ENCODE measurements around the gene SPECC1. TPM values are rescaled to one million over a fixed set of nuclear protein-coding genes. Genes with fewer than 3 reads are reported as not detected.

SPECC1 gene
- polyA plus RNA-seq, 1 of the 3 experiments (the other 2 are of a cell fraction), result 11.2 TPM

GRCh38 chr17:20063665-20064648 is 54.8 kb downstream of the SPECC1 start (continued):
- TF ChIP-seq GABPA (IDR thresholded peaks at IDR 0.05; ENCODE audit: low read depth), result no peak
- TF ChIP-seq NFIC (IDR thresholded peaks at IDR 0.05; ENCODE audit: borderline replicate concordance), result peak; percentile 84
- no peak for TF ChIP-seq RCOR1 (IDR thresholded peaks at IDR 0.05; ENCODE audit: low read length)

- H3K9me3 ChIP-seq, result no peaks in the 10 kb centered on the region
- 4% methylated on average over 4 of the region's 4 CpGs for WGBS (ENCODE audit: low lambda C conversion rate)
- H3K27ac ChIP-seq (ENCODE audit: low read depth in 2 of 2, low read length in 1 of 2), result peak overlapping the region in 1 of 2 experiments; percentile 55; a peak in 3 of 4 replicates
- no peaks in the 10 kb centered on the region for H3K9me2 ChIP-seq
- H4K20me1 ChIP-seq (ENCODE audit: insufficient read depth), result no peaks in the 10 kb centered on the region
- no peak overlapping the region for H3K4me3 ChIP-seq (ENCODE audit: low read depth in 2 of 2, low read length in 1 of 2)
- ChIA-PET POLR2A (no interaction called here), CTCF (interaction anchor here (0.9 to 1.5 kb wide), 3 partner anchors 11 to 56 kb away, joined by 3 read pairs; no protein-coding TSS in a partner anchor)
- H2AFZ ChIP-seq (ENCODE audit: low read depth), result no peak overlapping the region; the same call in 1 of the 2 replicates
- H3F3A ChIP-seq (replicated peaks; ENCODE audit: insufficient read depth), result peaks cover 36% of the 10 kb centered on the region
- no peaks in the 10 kb centered on the region for H3K36me3 ChIP-seq (replicated peaks in 1 of 2; ENCODE audit: control insufficient read depth in 1 of 2, insufficient read depth in 2 of 2, low read length in 1 of 2)
- peak overlapping the region; percentile 67 for H3K4me2 ChIP-seq
- DNase-seq, result no peak
- no peak overlapping the region for H3K9ac ChIP-seq
- H3K79me2 ChIP-seq (ENCODE audit: insufficient read depth), result no peaks in the 10 kb centered on the region
- peaks cover 3 to 26% of the 10 kb centered on the region in 2 experiments; a peak in 3 of 4 replicates for H3K4me1 ChIP-seq (ENCODE audit: control insufficient read depth in 1 of 2, insufficient read depth in 2 of 2, low read depth in 1 of 2, low read length in 1 of 2)
- H3K27me3 ChIP-seq (ENCODE audit: insufficient read depth), result no peaks in the 10 kb centered on the region
- no peak for TF ChIP-seq EZH2phosphoT487 (IDR thresholded peaks at IDR 0.05; ENCODE audit: borderline replicate concordance, low read depth)
- TF ChIP-seq MAX (IDR thresholded peaks at IDR 0.05; ENCODE audit: low read depth), result peak; percentile 63; the same call in 1 of the 2 replicates
- no peak for TF ChIP-seq RFX5 (IDR thresholded peaks at IDR 0.05; ENCODE audit: low read length)
- no peak for TF ChIP-seq TAF1 (IDR thresholded peaks at IDR 0.05; ENCODE audit: borderline replicate concordance, low read depth, low read length)
- peak; percentile 80 for TF ChIP-seq FOSL2 (IDR thresholded peaks at IDR 0.05; ENCODE audit: borderline replicate concordance, low read depth)
- peak in 1 of 2 experiments; percentile 79; a peak in 1 of 4 replicates for TF ChIP-seq EP300 (IDR thresholded peaks at IDR 0.05; ENCODE audit: borderline replicate concordance in 1 of 2, low read depth in 1 of 2, low read length in 1 of 2)
- no peak for TF ChIP-seq NRF1 (IDR thresholded peaks at IDR 0.05; ENCODE audit: low read depth, low read length)
- TF ChIP-seq RXRA (IDR thresholded peaks at IDR 0.05; ENCODE audit: borderline replicate concordance, low read depth), result peak; percentile 59; the same call in 1 of the 2 replicates
- TF ChIP-seq TEAD4 (IDR thresholded peaks at IDR 0.05; ENCODE audit: borderline replicate concordance, insufficient read depth), result peak; percentile 70
- TF ChIP-seq CTCF (IDR thresholded peaks at IDR 0.05), result no peak
- peak; percentile 94 for TF ChIP-seq NFIC (IDR thresholded peaks at IDR 0.05; ENCODE audit: borderline replicate concordance)
- TF ChIP-seq RCOR1 (IDR thresholded peaks at IDR 0.05; ENCODE audit: low read length), result no peak
- TF ChIP-seq PBX3 (IDR thresholded peaks at IDR 0.05), result peak; percentile 48
- TF ChIP-seq ZBTB33 (IDR thresholded peaks at IDR 0.05; ENCODE audit: borderline replicate concordance, low read depth), result no peak
- no peak for TF ChIP-seq ELF1 (IDR thresholded peaks at IDR 0.05)
- TF ChIP-seq JUND (IDR thresholded peaks at IDR 0.05), result peak; percentile 70
- TF ChIP-seq MXI1 (IDR thresholded peaks at IDR 0.05; ENCODE audit: low read depth, low read length), result no peak
- TF ChIP-seq GABPA (IDR thresholded peaks at IDR 0.05; ENCODE audit: low read depth), result peak; percentile 18; the same call in 1 of the 2 replicates
- TF ChIP-seq TCF12 (IDR thresholded peaks at IDR 0.05), result peak; percentile 76
- no peak for TF ChIP-seq USF1 (IDR thresholded peaks at IDR 0.05; ENCODE audit: borderline replicate concordance, low read depth)
- no peak for TF ChIP-seq YY1 (IDR thresholded peaks at IDR 0.05; ENCODE audit: low read depth)
- TF ChIP-seq CHD2 (IDR thresholded peaks at IDR 0.05; ENCODE audit: low read length, partially characterized antibody), result no peak
- no peak for TF ChIP-seq POLR2AphosphoS5 (IDR thresholded peaks at IDR 0.05; ENCODE audit: low read depth, low read length)
- peak; percentile 66 for TF ChIP-seq MEF2A (IDR thresholded peaks at IDR 0.05; ENCODE audit: borderline replicate concordance, low read depth)
These were observed 57.1 kb downstream of the SPECC1 start for GRCh38 chr17:20066253-20066652.
